Epithelial cell of proximal tubule (primary cell): ENCODE data around the gene STN1. TPM values are rescaled to one million over a fixed set of nuclear protein-coding genes. Genes with fewer than 3 reads are reported as not detected.
"Not testable (repeated sequence)": the region's sequence is repeated elsewhere in the genome, so short reads cannot be mapped to it uniquely, and the experiment has no call there.

Experiments used
- DNase-seq: peaks from one replicate; pipeline ENCODE4 v3.0.0-alpha.2; 2011; ENCODE audit warnings: low read depth
- H3K4me3 ChIP-seq: 2 replicates; pipeline ENCODE4 v1.5.1; 2011; ENCODE audit warnings: low read depth, mild to moderate bottlenecking, low read length
- CTCF ChIP-seq: conservative IDR thresholded peaks from 2 replicates; pipeline ENCODE4 v1.5.1; 2012; ENCODE audit warnings: low read depth, mild to moderate bottlenecking, low read length
- total RNA-seq: library from RNA; depleted of rRNA; stranded (reverse); fragments of >200 nt; gene quantifications from 2 replicates; pipeline ENCODE4 v1.2.3, GENCODE V29; 2015

Gene STN1
- total RNA-seq, 1 donor from 2014 or later = 28.2 TPM

- no peak for DNase-seq
- no peak for TF ChIP-seq CTCF
- no peak overlapping the region for H3K4me3 ChIP-seq
These were observed 70.6 kb downstream of the STN1 start for GRCh38 chr10:103847346-103847745.

GRCh38 chr10:103845972-103846371 lies 72.0 kb downstream of the STN1 start:
- no peak for TF ChIP-seq CTCF
- DNase-seq = no peak
- no peak overlapping the region for H3K4me3 ChIP-seq

GRCh38 chr10:103845346-103845745 lies 72.6 kb downstream of the STN1 start:
- H3K4me3 ChIP-seq, DNase-seq: not testable (repeated sequence)

- no peak overlapping the region for H3K4me3 ChIP-seq
- no peak for DNase-seq
- no peak for TF ChIP-seq CTCF
These were observed 74.0 kb downstream of the STN1 start for GRCh38 chr10:103843854-103844570.

- no peak for DNase-seq
- H3K4me3 ChIP-seq = no peak overlapping the region
- TF ChIP-seq CTCF = no peak
These were observed 74.9 kb downstream of the STN1 start for GRCh38 chr10:103843045-103843444.

GRCh38 chr10:103842605-103843004 lies 75.4 kb downstream of the STN1 start:
- no peak for DNase-seq
- no peak for TF ChIP-seq CTCF

GRCh38 chr10:103841519-103841918 lies 76.5 kb downstream of the STN1 start:
- DNase-seq = no peak
- TF ChIP-seq CTCF = no peak
- H3K4me3 ChIP-seq = no peak overlapping the region

More at GRCh38 chr10:103842605-103843004, 75.4 kb downstream of the STN1 start:
- H3K4me3 ChIP-seq = no peak overlapping the region
